Glutamatergic neuron (in vitro differentiated cells): ENCODE measurements around the gene ZNF322. TPM values are rescaled to one million over a fixed set of nuclear protein-coding genes. Genes with fewer than 3 reads are reported as not detected.

Experiments
- DNase-seq: peaks from one replicate; pipeline ENCODE4 v3.0.0; 2022
- H3K27ac Mint-ChIP-seq: one replicate; pipeline ENCODE4 v1.8.0; 2020; ENCODE audit warnings: mild to moderate bottlenecking, mixed read lengths, inconsistent platforms; ENCODE audit not compliant: unreplicated experiment
- H3K27me3 Mint-ChIP-seq: one replicate; pipeline ENCODE4 v1.8.0; 2020; ENCODE audit warnings: mild to moderate bottlenecking, moderate library complexity, mixed read lengths, inconsistent platforms; ENCODE audit not compliant: unreplicated experiment
- H3K36me3 Mint-ChIP-seq: one replicate; pipeline ENCODE4 v1.8.0; 2020; ENCODE audit warnings: mild to moderate bottlenecking, mixed read lengths, inconsistent platforms; ENCODE audit not compliant: unreplicated experiment
- H3K4me1 Mint-ChIP-seq: one replicate; pipeline ENCODE4 v1.8.0; 2020; ENCODE audit warnings: mild to moderate bottlenecking, low read depth, mixed read lengths, inconsistent platforms; ENCODE audit not compliant: unreplicated experiment
- H3K4me3 Mint-ChIP-seq: one replicate; pipeline ENCODE4 v1.8.0; 2020; ENCODE audit warnings: mild to moderate bottlenecking, mixed read lengths, inconsistent platforms; ENCODE audit not compliant: unreplicated experiment
- H3K9me3 Mint-ChIP-seq: one replicate; pipeline ENCODE4 v1.8.0; 2020; ENCODE audit warnings: mild to moderate bottlenecking, moderate library complexity, mixed read lengths, inconsistent platforms; ENCODE audit not compliant: unreplicated experiment
- CTCF ChIP-seq: fragments of 200-600 bp; sonication (generic); IDR thresholded peaks from one replicate; pipeline ENCODE4 v1.5.0; 2021; ENCODE audit not compliant: partially characterized antibody, unreplicated experiment
- total RNA-seq: library from RNA; stranded (reverse); fragmentation: NEBNext Ultra II Directional; extraction: Animal tissue kit (Norgen Biotek cat#: 25700); gene quantifications from one replicate; pipeline ENCODE4 v1.2.1, GENCODE V29; 2021; ENCODE audit not compliant: unreplicated experiment

Gene ZNF322
- total RNA-seq, 1 donor from 2014 or later: 30.8 TPM

GRCh38 chr6:26660000-26660361 is 435 bp upstream of the ZNF322 start:
- peaks cover 2% of the 10 kb centered on the region for H3K9me3 Mint-ChIP-seq
- peak overlapping the region; percentile 87 for H3K4me3 Mint-ChIP-seq
- no peak for TF ChIP-seq CTCF
- DNase-seq: no peak
- H3K4me1 Mint-ChIP-seq: peaks cover 6% of the 10 kb centered on the region
- peaks cover 4% of the 10 kb centered on the region for H3K27me3 Mint-ChIP-seq
- no peaks in the 10 kb centered on the region for H3K36me3 Mint-ChIP-seq
- H3K27ac Mint-ChIP-seq: peak overlapping the region; percentile 10

- no peaks in the 10 kb centered on the region for H3K27me3 Mint-ChIP-seq
- peaks cover 2% of the 10 kb centered on the region for H3K9me3 Mint-ChIP-seq
- no peak for TF ChIP-seq CTCF
- H3K36me3 Mint-ChIP-seq: no peaks in the 10 kb centered on the region
- H3K27ac Mint-ChIP-seq: no peak overlapping the region
- H3K4me3 Mint-ChIP-seq: peak overlapping the region; percentile 25
- H3K4me1 Mint-ChIP-seq: peaks cover 6% of the 10 kb centered on the region
- DNase-seq: no peak
Measured at GRCh38 chr6:26657256-26657655, 2.3 kb downstream of the ZNF322 start.

- no peak for TF ChIP-seq CTCF
- Mint-ChIP-seq H3K4me3 (no peak overlapping the region), H3K27me3 (no peaks in the 10 kb centered on the region), H3K36me3 (no peaks in the 10 kb centered on the region), H3K9me3 (no peaks in the 10 kb centered on the region), H3K27ac (no peak overlapping the region), H3K4me1 (no peaks in the 10 kb centered on the region)
- no peak for DNase-seq
Measured at GRCh38 chr6:26653007-26653406, 6.5 kb downstream of the ZNF322 start.

GRCh38 chr6:26651133-26651781 is 8.3 kb downstream of the ZNF322 start:
- Mint-ChIP-seq H3K36me3 (no peaks in the 10 kb centered on the region), H3K27ac (no peak overlapping the region), H3K4me1 (no peaks in the 10 kb centered on the region), H3K9me3 (no peaks in the 10 kb centered on the region), H3K27me3 (no peaks in the 10 kb centered on the region), H3K4me3 (no peak overlapping the region)
- TF ChIP-seq CTCF: no peak
- no peak for DNase-seq

GRCh38 chr6:26646074-26646473 is 13.5 kb downstream of the ZNF322 start:
- peaks cover 20% of the 10 kb centered on the region for H3K36me3 Mint-ChIP-seq
- no peak overlapping the region for H3K27ac Mint-ChIP-seq
- H3K9me3 Mint-ChIP-seq: no peaks in the 10 kb centered on the region
- no peak for TF ChIP-seq CTCF
- H3K27me3 Mint-ChIP-seq: no peaks in the 10 kb centered on the region
- no peaks in the 10 kb centered on the region for H3K4me1 Mint-ChIP-seq
- no peak for DNase-seq
- no peak overlapping the region for H3K4me3 Mint-ChIP-seq
